ENCODE measurements around the gene MACROH2A1. TPM values are rescaled to one million over a fixed set of nuclear protein-coding genes. Genes with fewer than 3 reads are reported as not detected.

MACROH2A1 gene
- total and polyA plus RNA-seq, 10 of the 15 experiments (the other 5 are each of a cell fraction or from before 2014, with no cell fraction given), result 45.7 to 230 (median 196) TPM

GRCh38 chr5:135432113-135432512 is 33.1 kb upstream of the MACROH2A1 start:
- intact Hi-C loops (cut with micrococcal nuclease; ENCODE audit: unreplicated experiment), result no loop called here
- in situ Hi-C loops (cut with MboI), result no loop called here
- DNase-seq (ENCODE audit: low read depth, low spot score) (no peak), ATAC-seq (no peak), FAIRE-seq (no peak)
- ChIA-PET SMC1A (ENCODE audit: uncharacterized antibody, unreplicated experiment) (no interaction called here), POLR2A (no interaction called here), CTCF (interaction anchor here (0.7 kb wide), 1 partner anchor 32 kb away, joined by 3 read pairs; no protein-coding TSS in a partner anchor), RAD21 (ENCODE audit: unreplicated experiment) (no interaction called here)
- H3K27me3 ChIP-seq (replicated peaks in 1 of 2; ENCODE audit: control insufficient read depth in 2 of 2, insufficient read depth in 2 of 2, low read length in 1 of 2), result no peaks in the 10 kb centered on the region; a peak in 1 of 4 replicates
- H3K4me2 ChIP-seq (ENCODE audit: control insufficient read depth, insufficient read depth), result no peak overlapping the region
- H3K79me2 ChIP-seq (ENCODE audit: control insufficient read depth, insufficient read depth, low read length), result no peaks in the 10 kb centered on the region
- H3K9ac ChIP-seq (ENCODE audit: control insufficient read depth, insufficient read depth, low read length), result no peak overlapping the region
- TF ChIP-seq ESRRA (IDR thresholded peaks at IDR 0.05; ENCODE audit: low read length) (no peak), NFYB (IDR thresholded peaks at IDR 0.05; ENCODE audit: insufficient read depth, low read depth, low read length) (no peak), WRNIP1 (IDR thresholded peaks at IDR 0.05; ENCODE audit: borderline replicate concordance, low read depth, low read length) (no peak), ATF2 (IDR thresholded peaks at IDR 0.05; ENCODE audit: low read length) (no peak), GABPA (IDR thresholded peaks at IDR 0.05; ENCODE audit: low read depth) (no peak), BCL11A (IDR thresholded peaks at IDR 0.05; ENCODE audit: low read depth, low read length) (no peak), JUND (IDR thresholded peaks at IDR 0.05; ENCODE audit: low read depth, low read length) (no peak), NR2C2 (IDR thresholded peaks at IDR 0.05; ENCODE audit: borderline replicate concordance, control insufficient read depth, insufficient read length, low read depth) (no peak), MYC (IDR thresholded peaks at IDR 0.05; ENCODE audit: insufficient read depth, insufficient read length, insufficient replicate concordance, low read length, severe bottlenecking) (no peak), TCF12 (IDR thresholded peaks at IDR 0.05; ENCODE audit: low read depth, low read length) (no peak), ZBED1 (IDR thresholded peaks at IDR 0.05; ENCODE audit: borderline replicate concordance) (no peak), CUX1 (IDR thresholded peaks at IDR 0.05; ENCODE audit: insufficient replicate concordance, low read depth, low read length) (no peak), CBX5 (IDR thresholded peaks at IDR 0.05; ENCODE audit: low read depth) (no peak), EP300 (IDR thresholded peaks at IDR 0.05; ENCODE audit: borderline replicate concordance in 1 of 2, control insufficient read depth in 1 of 2, low read depth in 2 of 2, low read length in 2 of 2) (no peak), HDAC2 (IDR thresholded peaks at IDR 0.05) (no peak), EGR1 (IDR thresholded peaks at IDR 0.05; ENCODE audit: borderline replicate concordance in 1 of 2, low read depth in 2 of 2, low read length in 2 of 2) (no peak)
- 43% methylated on average over 4 of the region's 4 CpGs for WGBS (ENCODE audit: insufficient coverage, insufficient replicate concordance, low lambda C conversion rate, missing lambda C conversion rate)
- H3K9me3 ChIP-seq (replicated peaks; ENCODE audit: control insufficient read depth, insufficient read depth, low read length), result peaks cover 3% of the 10 kb centered on the region; the same call in 2 of the 3 replicates
- H3K27ac ChIP-seq (ENCODE audit: control insufficient read depth, insufficient read depth), result no peak overlapping the region
- no peak overlapping the region for H3K4me3 ChIP-seq
- no peaks in the 10 kb centered on the region for H3K36me3 ChIP-seq (ENCODE audit: control insufficient read depth in 2 of 2, insufficient read depth in 2 of 2, low read length in 1 of 2)
- no TSS peak for BruUV-seq (replicated peaks)
- no peaks in the 10 kb centered on the region for H4K20me1 ChIP-seq (ENCODE audit: control insufficient read depth, insufficient read depth)
- H3K4me1 ChIP-seq (ENCODE audit: control insufficient read depth, insufficient read depth, low read length), result peaks cover 6% of the 10 kb centered on the region
- H2AFZ ChIP-seq (ENCODE audit: control insufficient read depth, low read depth, low read length), result no peak overlapping the region
